ENCODE results near the gene TEPSIN. TPM values are rescaled to one million over a fixed set of nuclear protein-coding genes. Genes with fewer than 3 reads are reported as not detected.

Gene TEPSIN
- total RNA-seq, 2 experiments from 2014 or later: 28.2 to 32.2 TPM

DNA sequence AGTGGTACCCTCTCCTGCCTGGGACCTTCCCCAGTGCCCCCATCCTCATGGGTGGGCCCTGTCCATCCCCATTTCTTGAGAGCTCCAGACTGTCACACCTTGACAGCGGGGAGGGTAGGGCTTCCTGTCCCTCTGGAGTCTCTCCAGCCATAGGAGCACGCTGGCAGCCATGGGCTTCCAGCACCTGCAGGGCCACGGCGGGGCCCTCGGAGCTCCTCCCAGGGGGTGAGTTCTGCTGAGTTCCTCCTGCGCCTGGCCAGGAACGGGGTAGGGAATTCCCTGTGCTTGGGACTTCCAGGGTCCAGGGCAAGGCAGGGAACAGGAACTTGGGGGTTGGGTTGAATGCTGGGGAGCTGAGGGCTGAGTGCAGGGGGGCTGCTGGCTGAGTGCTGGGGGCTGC, 49.8 kb downstream of the TEPSIN start:
- no peak overlapping the region for H3K27ac Mint-ChIP-seq
- no peaks in the 10 kb centered on the region for H3K4me1 Mint-ChIP-seq (ENCODE audit: low read depth)
- TF ChIP-seq, protein P1, sequence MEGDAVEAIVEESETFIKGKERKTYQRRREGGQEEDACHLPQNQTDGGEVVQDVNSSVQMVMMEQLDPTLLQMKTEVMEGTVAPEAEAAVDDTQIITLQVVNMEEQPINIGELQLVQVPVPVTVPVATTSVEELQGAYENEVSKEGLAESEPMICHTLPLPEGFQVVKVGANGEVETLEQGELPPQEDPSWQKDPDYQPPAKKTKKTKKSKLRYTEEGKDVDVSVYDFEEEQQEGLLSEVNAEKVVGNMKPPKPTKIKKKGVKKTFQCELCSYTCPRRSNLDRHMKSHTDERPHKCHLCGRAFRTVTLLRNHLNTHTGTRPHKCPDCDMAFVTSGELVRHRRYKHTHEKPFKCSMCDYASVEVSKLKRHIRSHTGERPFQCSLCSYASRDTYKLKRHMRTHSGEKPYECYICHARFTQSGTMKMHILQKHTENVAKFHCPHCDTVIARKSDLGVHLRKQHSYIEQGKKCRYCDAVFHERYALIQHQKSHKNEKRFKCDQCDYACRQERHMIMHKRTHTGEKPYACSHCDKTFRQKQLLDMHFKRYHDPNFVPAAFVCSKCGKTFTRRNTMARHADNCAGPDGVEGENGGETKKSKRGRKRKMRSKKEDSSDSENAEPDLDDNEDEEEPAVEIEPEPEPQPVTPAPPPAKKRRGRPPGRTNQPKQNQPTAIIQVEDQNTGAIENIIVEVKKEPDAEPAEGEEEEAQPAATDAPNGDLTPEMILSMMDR (IDR thresholded peaks at IDR 0.05): no peak
- H3K9me3 Mint-ChIP-seq: no peaks in the 10 kb centered on the region
- no peaks in the 10 kb centered on the region for H3K36me3 Mint-ChIP-seq (ENCODE audit: low read depth)
- H3K27me3 Mint-ChIP-seq: no peaks in the 10 kb centered on the region
- intact Hi-C loops (cut with micrococcal nuclease): no loop called here
- no peak for DNase-seq
- no peak overlapping the region for H3K4me3 Mint-ChIP-seq
- CTCF ChIA-PET: no interaction called here
- no peak for ATAC-seq
- POLR2A ChIA-PET: interaction anchor here (0.6 to 1.7 kb wide), 2 partner anchors 12 to 26 kb away, joined by 3 to 5 read pairs; no protein-coding TSS in a partner anchor

DNA sequence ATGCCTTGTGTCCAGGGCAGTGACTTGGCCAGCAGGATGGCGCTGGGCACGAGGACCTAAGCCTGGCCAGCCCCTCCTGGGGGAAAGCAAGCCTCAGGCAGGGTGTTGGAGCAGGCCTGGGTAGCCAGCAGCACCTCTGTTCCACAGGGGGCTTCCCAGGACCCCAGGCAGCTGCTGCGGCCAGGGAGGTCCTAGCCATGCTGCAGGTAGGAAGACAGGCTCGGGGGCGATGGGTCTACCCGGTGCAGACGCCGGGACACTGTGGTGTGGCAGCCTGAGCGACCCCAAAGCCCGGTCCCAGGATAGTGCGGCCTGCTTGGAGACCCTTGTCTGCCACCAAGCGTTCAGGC, 50.4 kb downstream of the TEPSIN start:
- no peak overlapping the region for H3K4me3 Mint-ChIP-seq
- H3K27ac Mint-ChIP-seq: no peak overlapping the region
- CTCF ChIA-PET: no interaction called here
- POLR2A ChIA-PET: interaction anchor here (1.7 kb wide), 1 partner anchor 12 kb away, joined by 5 read pairs; no protein-coding TSS in a partner anchor
- intact Hi-C loops (cut with micrococcal nuclease): no loop called here
- H3K9me3 Mint-ChIP-seq: no peaks in the 10 kb centered on the region
- H3K36me3 Mint-ChIP-seq (ENCODE audit: low read depth): no peaks in the 10 kb centered on the region
- DNase-seq (no peak), ATAC-seq (no peak)
- H3K27me3 Mint-ChIP-seq: no peaks in the 10 kb centered on the region
- TF ChIP-seq, protein P1 (IDR thresholded peaks at IDR 0.05): no peak
- H3K4me1 Mint-ChIP-seq (ENCODE audit: low read depth): no peaks in the 10 kb centered on the region

DNA sequence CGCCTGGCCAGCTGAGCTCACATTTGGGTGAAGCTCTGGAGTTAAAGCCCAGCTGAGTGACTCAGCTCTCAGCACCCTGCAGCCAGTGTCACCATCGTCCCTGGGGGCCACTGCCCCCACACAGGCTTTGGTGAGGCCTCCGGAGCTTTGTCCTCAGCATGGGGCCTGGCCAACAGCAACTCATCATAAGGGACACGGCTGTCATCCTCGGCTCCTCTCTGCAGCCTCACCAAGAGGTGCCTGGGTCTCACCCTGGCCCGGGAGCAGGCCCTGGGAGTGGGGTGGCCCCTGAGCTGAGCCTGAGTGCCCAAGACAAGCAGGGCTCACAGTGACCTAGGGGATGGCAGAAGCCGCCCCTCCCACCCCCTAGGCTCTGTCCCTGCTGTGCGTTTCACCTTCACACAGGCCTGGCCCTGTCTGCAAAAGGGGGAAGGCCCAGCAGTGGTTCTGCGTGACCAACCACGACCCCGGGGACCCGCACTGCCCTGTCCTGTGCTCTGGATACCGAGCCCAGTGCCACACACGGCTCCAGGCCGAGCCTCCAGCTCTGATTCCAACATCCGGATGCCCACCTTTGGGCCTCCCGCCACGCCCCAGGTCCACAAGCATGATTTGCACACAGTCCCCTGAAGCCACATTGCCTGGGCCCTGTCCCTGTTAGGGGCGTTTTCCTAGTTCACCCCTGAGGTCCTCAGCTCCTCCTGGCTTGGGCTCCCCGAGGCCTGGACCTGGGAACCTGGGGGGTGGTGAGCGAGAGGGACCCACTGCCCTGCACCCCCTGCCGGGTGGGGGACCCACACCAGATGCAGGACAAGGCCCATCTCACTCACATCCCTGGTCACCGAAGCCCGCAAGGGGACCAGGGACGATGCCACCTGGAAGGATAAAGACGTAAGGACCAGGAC, 51.0 kb downstream of the TEPSIN start:
- Mint-ChIP-seq H3K27ac (no peak overlapping the region), H3K36me3 (ENCODE audit: low read depth) (no peaks in the 10 kb centered on the region), H3K4me3 (no peak overlapping the region), H3K9me3 (no peaks in the 10 kb centered on the region), H3K4me1 (ENCODE audit: low read depth) (no peaks in the 10 kb centered on the region), H3K27me3 (no peaks in the 10 kb centered on the region)
- POLR2A ChIA-PET: interaction anchor here (1.7 kb wide), 1 partner anchor 13 kb away, joined by 5 read pairs; no protein-coding TSS in a partner anchor
- ATAC-seq (no peak), DNase-seq (no peak)
- intact Hi-C loops (cut with micrococcal nuclease): no loop called here
- TF ChIP-seq, protein P1 (IDR thresholded peaks at IDR 0.05): no peak
- CTCF ChIA-PET: no interaction called here

DNA sequence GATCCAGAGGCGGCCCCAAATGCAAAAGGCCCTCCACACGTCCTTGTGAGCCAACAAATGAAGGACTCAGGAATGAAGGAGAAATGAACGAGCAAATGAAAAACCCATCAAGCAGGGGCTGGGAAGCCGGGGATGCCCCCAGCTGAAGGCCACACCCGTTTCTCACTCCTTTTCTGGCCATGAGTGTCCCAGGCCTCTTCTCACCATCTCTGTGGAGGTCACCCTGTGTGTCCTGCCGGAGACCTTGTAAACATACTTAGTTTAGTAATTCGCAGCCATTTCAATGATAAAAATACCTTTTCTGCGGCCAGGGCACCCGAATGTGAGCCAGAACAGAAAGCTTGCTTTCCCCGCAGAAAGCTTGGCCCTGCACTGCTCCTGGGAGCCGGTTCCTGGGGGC, 51.7 kb downstream of the TEPSIN start:
- ChIA-PET CTCF (no interaction called here), POLR2A (no interaction called here)
- H3K9me3 Mint-ChIP-seq: no peaks in the 10 kb centered on the region
- no peak overlapping the region for H3K4me3 Mint-ChIP-seq
- DNase-seq (no peak), ATAC-seq (no peak)
- TF ChIP-seq, protein P1 (IDR thresholded peaks at IDR 0.05): no peak
- H3K36me3 Mint-ChIP-seq (ENCODE audit: low read depth): no peaks in the 10 kb centered on the region
- intact Hi-C loops (cut with micrococcal nuclease): no loop called here
- H3K27ac Mint-ChIP-seq: no peak overlapping the region
- H3K4me1 Mint-ChIP-seq (ENCODE audit: low read depth): no peaks in the 10 kb centered on the region
- H3K27me3 Mint-ChIP-seq: no peaks in the 10 kb centered on the region

DNA sequence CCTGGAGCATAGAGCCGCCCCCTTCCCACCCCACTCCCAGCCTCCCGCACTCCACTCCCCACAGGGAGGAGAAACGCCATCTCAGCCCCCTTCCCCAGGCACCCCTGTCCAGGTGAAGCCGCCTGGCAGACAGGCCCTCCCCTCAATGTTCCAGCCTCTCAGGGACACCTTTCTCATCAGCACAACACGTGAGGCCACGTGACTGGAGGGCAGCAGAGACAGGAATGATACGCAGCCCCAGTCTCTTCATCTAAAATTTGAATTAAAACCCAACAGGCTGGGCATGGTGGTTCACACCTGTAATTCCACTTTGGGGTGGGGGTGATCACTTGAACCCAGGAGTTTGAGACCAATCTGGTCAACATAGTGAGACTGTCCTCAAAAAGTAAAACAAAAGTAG, 52.7 kb downstream of the TEPSIN start:
- POLR2A ChIA-PET: no interaction called here
- intact Hi-C loops (cut with micrococcal nuclease): no loop called here
- Mint-ChIP-seq H3K36me3 (ENCODE audit: low read depth) (no peaks in the 10 kb centered on the region), H3K27me3 (no peaks in the 10 kb centered on the region), H3K4me3 (no peak overlapping the region), H3K4me1 (ENCODE audit: low read depth) (no peaks in the 10 kb centered on the region), H3K9me3 (no peaks in the 10 kb centered on the region), H3K27ac (no peak overlapping the region)
- TF ChIP-seq, protein P1 (IDR thresholded peaks at IDR 0.05): no peak
- no peak for DNase-seq
- CTCF ChIA-PET: no interaction called here
- ATAC-seq: no peak
